Loucy (cell line): ENCODE measurements around the gene BTBD3.

Experiments
- H2AFZ ChIP-seq: fragments of 200-600 bp; sonication (generic); 2 replicates; pipeline ENCODE4 v1.6.0; 2016; ENCODE audit warnings: antibody characterized with exemption, mild to moderate bottlenecking, low read length, moderate library complexity
- H3F3A ChIP-seq: fragments of 200-600 bp; 2 replicates; pipeline ENCODE4 v1.6.0; 2016; ENCODE audit warnings: antibody characterized with exemption, low read depth, mild to moderate bottlenecking
- H3K27me3 ChIP-seq: fragments of 200-600 bp; sonication (generic); 2 replicates; pipeline ENCODE4 v1.6.1; 2014; ENCODE audit warnings: low read length, mild to moderate bottlenecking; ENCODE audit not compliant: insufficient read depth, poor library complexity, severe bottlenecking
- H3K36me3 ChIP-seq: fragments of 200-600 bp; sonication (generic); 2 replicates; pipeline ENCODE4 v1.6.1; 2016; ENCODE audit warnings: low read length; ENCODE audit not compliant: insufficient read depth
- H3K4me1 ChIP-seq: fragments of 200-600 bp; sonication (generic); 2 replicates; pipeline ENCODE4 v1.5.1; 2014; ENCODE audit warnings: low read length, mild to moderate bottlenecking; ENCODE audit not compliant: insufficient read depth, poor library complexity, severe bottlenecking
- H3K4me2 ChIP-seq: fragments of 200-600 bp; sonication (generic); 2 replicates; pipeline ENCODE4 v1.6.0; 2014; ENCODE audit warnings: antibody characterized with exemption, low read length, low read depth, mild to moderate bottlenecking; ENCODE audit not compliant: poor library complexity, severe bottlenecking
- H3K4me3 ChIP-seq: fragments of 200-600 bp; sonication (generic); 2 replicates; pipeline ENCODE4 v1.5.1; 2014; ENCODE audit warnings: low read length, mild to moderate bottlenecking, mixed read lengths; ENCODE audit not compliant: poor library complexity, severe bottlenecking
- H3K79me2 ChIP-seq: fragments of 200-600 bp; sonication (generic); 2 replicates; pipeline ENCODE4 v1.6.1; 2014; ENCODE audit warnings: low read length; ENCODE audit not compliant: insufficient read depth
- H3K9ac ChIP-seq: fragments of 200-600 bp; sonication (generic); 2 replicates; pipeline ENCODE4 v1.6.0; 2014; ENCODE audit warnings: mild to moderate bottlenecking, low read depth, low read length, moderate library complexity; ENCODE audit not compliant: poor library complexity, severe bottlenecking
- H3K9me2 ChIP-seq: fragments of 200-600 bp; sonication (generic); replicated peaks from 2 replicates; pipeline ENCODE4 v1.6.1; 2016; ENCODE audit warnings: low read depth, low read length, mixed read lengths
- H3K9me3 ChIP-seq: fragments of 200-600 bp; sonication (generic); 2 replicates; pipeline ENCODE4 v1.6.1; 2014; ENCODE audit warnings: mild to moderate bottlenecking, antibody characterized with exemption, low read length, low read depth; ENCODE audit not compliant: insufficient read depth
- H4K20me1 ChIP-seq: fragments of 200-600 bp; sonication (generic); 2 replicates; pipeline ENCODE4 v1.6.0; 2014; ENCODE audit warnings: antibody characterized with exemption, low read length, mild to moderate bottlenecking; ENCODE audit not compliant: insufficient read depth, poor library complexity, severe bottlenecking
- CTCF ChIP-seq: fragments of 200-600 bp; sonication (generic); conservative IDR thresholded peaks from 2 replicates; pipeline ENCODE4 v1.5.1; 2014; ENCODE audit warnings: mild to moderate bottlenecking, antibody characterized with exemption, low read length
- EZH2phosphoT487 ChIP-seq: fragments of 200-600 bp; IDR thresholded peaks from 2 replicates; pipeline ENCODE4 v1.6.1; 2018; ENCODE audit warnings: antibody characterized with exemption, mild to moderate bottlenecking, moderate library complexity, borderline replicate concordance

BTBD3 gene

GRCh38 chr20:11918981-11919380, 1.3 kb downstream of the BTBD3 start:
- Histone ChIP-seq H3K4me3 (no peak overlapping the region), H3K36me3 (peaks cover 29% of the 10 kb centered on the region; the same call in 1 of the 2 replicates), H3K4me1 (peaks cover 4% of the 10 kb centered on the region), H3K9me2 (no peaks in the 10 kb centered on the region), H3F3A (no peaks in the 10 kb centered on the region), H3K27me3 (no peaks in the 10 kb centered on the region), H4K20me1 (peaks cover 12% of the 10 kb centered on the region), H2AFZ (no peak overlapping the region), H3K9ac (no peak overlapping the region), H3K4me2 (no peak overlapping the region), H3K79me2 (peaks cover 56% of the 10 kb centered on the region), H3K9me3 (no peaks in the 10 kb centered on the region)
- no peak for TF ChIP-seq CTCF

GRCh38 chr20:11919581-11919980, 1.9 kb downstream of the BTBD3 start:
- Histone ChIP-seq H3F3A (no peaks in the 10 kb centered on the region), H3K9ac (no peak overlapping the region), H3K36me3 (peaks cover 34% of the 10 kb centered on the region; the same call in 1 of the 2 replicates), H3K79me2 (peaks cover 52% of the 10 kb centered on the region), H3K4me1 (peaks cover 4% of the 10 kb centered on the region), H3K27me3 (no peaks in the 10 kb centered on the region), H3K4me2 (no peak overlapping the region), H3K9me3 (no peaks in the 10 kb centered on the region), H3K4me3 (no peak overlapping the region), H3K9me2 (no peaks in the 10 kb centered on the region), H4K20me1 (peaks cover 12% of the 10 kb centered on the region), H2AFZ (no peak overlapping the region)
- TF ChIP-seq CTCF (no peak), EZH2phosphoT487 (no peak)

GRCh38 chr20:11920083-11920482, 2.4 kb downstream of the BTBD3 start:
- Histone ChIP-seq H2AFZ (no peak overlapping the region), H3K36me3 (peaks cover 39% of the 10 kb centered on the region; the same call in 1 of the 2 replicates), H3K9me3 (no peaks in the 10 kb centered on the region), H3K9ac (no peak overlapping the region), H3F3A (no peaks in the 10 kb centered on the region), H3K4me2 (no peak overlapping the region), H3K27me3 (no peaks in the 10 kb centered on the region), H3K4me3 (no peak overlapping the region), H4K20me1 (peaks cover 9% of the 10 kb centered on the region), H3K79me2 (peaks cover 47% of the 10 kb centered on the region), H3K9me2 (no peaks in the 10 kb centered on the region), H3K4me1 (peaks cover 4% of the 10 kb centered on the region)
- TF ChIP-seq CTCF (no peak), EZH2phosphoT487 (no peak)
